K562 (cell line): ENCODE data around the gene ATP23. TPM values are rescaled to one million over a fixed set of nuclear protein-coding genes. Genes with fewer than 3 reads are reported as not detected.

ENCODE experiments used
- ATAC-seq: fragments of 200-7000 bp; cut with Tn5 transposase; 3 replicates; pipeline ENCODE4 v1.9.1; 2020; ENCODE audit warnings: moderate library complexity
- BruUV-seq: library from RNA; stranded (reverse); fragments of 400-500 nt; replicated peaks from 2 replicates; lab custom pipeline; 2021; lab: Mats Ljungman, UMichigan
- CTCF ChIA-PET: fragments of 300-600 bp; formaldehyde crosslinking; extraction: SDS; loops from one replicate; lab custom pipeline; 2021; ENCODE audit warnings: low intra/inter-chr PET ratio; lab: Yijun Ruan, JAX
- POLR2A ChIA-PET: fragments of 300-600, 350-650 bp; sonication (Branson Sonifier 250); formaldehyde crosslinking; extraction: SDS; loops from one replicate; lab custom pipeline; 2021; ENCODE audit warnings: antibody characterized with exemption, inconsistent platforms; lab: Yijun Ruan, JAX
- DNase-seq, 4 experiments: peaks; one replicate each; pipeline versions ENCODE4 v3.0.0 to v3.0.0-alpha.2; 2011 to 2018; ENCODE audit warnings: low spot score in 3 of 4, mixed read lengths in 3 of 4; ENCODE audit errors: extremely low read depth in 1 of 4
- FAIRE-seq: peaks from 2 replicates; lab custom pipeline; 2011; peaks lifted over from hg19 to GRCh38; lab: Jason Lieb, UNC
- H2AFZ ChIP-seq: 2 replicates; pipeline ENCODE4 v1.6.0; 2011; ENCODE audit warnings: low read depth, low read length, control low read depth, inconsistent platforms
- H3K27ac ChIP-seq: fragments of 200-600 bp; 3 replicates; pipeline ENCODE4 v1.8.0; 2011; ENCODE audit warnings: low read depth, mild to moderate bottlenecking, control low read depth, inconsistent platforms, low read length, moderate library complexity, mixed read lengths; ENCODE audit errors: extremely low read depth
- H3K27me3 ChIP-seq, 2 experiments: fragments of 300-600 bp in 1 of 2; 2 replicates in 1 of 2; 3 replicates in 1 of 2; pipeline versions ENCODE4 v1.6.0 to v1.8.0; 2011; ENCODE audit warnings: inconsistent platforms in 2 of 2, low read length in 2 of 2, mild to moderate bottlenecking in 1 of 2, mixed read lengths in 1 of 2, moderate library complexity in 1 of 2; ENCODE audit not compliant: control insufficient read depth in 2 of 2, insufficient read depth in 2 of 2
- H3K36me3 ChIP-seq: fragments of 300-600 bp; 3 replicates; pipeline ENCODE4 v1.8.0; 2011; ENCODE audit warnings: mild to moderate bottlenecking, low read length, inconsistent platforms; ENCODE audit not compliant: control insufficient read depth, insufficient read depth
- H3K4me1 ChIP-seq, 2 experiments: fragments of 200-600 bp in 1 of 2; replicated peaks in 1 of 2; 2 replicates in 1 of 2; 3 replicates in 1 of 2; pipeline versions ENCODE4 v1.5.1 to v1.8.0; 2011; ENCODE audit warnings: inconsistent platforms in 2 of 2, low read length in 2 of 2, mild to moderate bottlenecking in 1 of 2, mixed read lengths in 1 of 2, moderate library complexity in 1 of 2; ENCODE audit not compliant: control insufficient read depth in 2 of 2, insufficient read depth in 2 of 2
- H3K4me2 ChIP-seq: 2 replicates; pipeline ENCODE4 v1.6.1; 2011; ENCODE audit warnings: low read length, control low read depth, inconsistent platforms, mixed read lengths; ENCODE audit not compliant: insufficient read depth
- H3K4me3 ChIP-seq: fragments of 200-600 bp; sonication (generic), shearing (Covaris generic); 2 replicates; pipeline ENCODE4 v1.5.1; 2016; ENCODE audit warnings: control low read depth, inconsistent platforms
- H3K79me2 ChIP-seq: fragments of 200-600 bp; 3 replicates; pipeline ENCODE4 v1.8.0; 2011; ENCODE audit warnings: low read length, inconsistent platforms; ENCODE audit not compliant: control insufficient read depth, insufficient read depth
- H3K9ac ChIP-seq, 2 experiments: 2 replicates each; pipeline versions ENCODE4 v1.6.0 to v1.6.1; 2011; ENCODE audit warnings: low read depth in 2 of 2, low read length in 2 of 2, control low read depth in 1 of 2, inconsistent platforms in 1 of 2, mild to moderate bottlenecking in 1 of 2, mixed read lengths in 1 of 2; ENCODE audit not compliant: insufficient read depth in 1 of 2
- H3K9me1 ChIP-seq: one replicate; pipeline ENCODE4 v1.6.0; 2011; ENCODE audit warnings: inconsistent platforms, mild to moderate bottlenecking, low read length, moderate library complexity; ENCODE audit not compliant: control insufficient read depth, insufficient read depth
- H3K9me3 ChIP-seq: replicated peaks from 2 replicates; pipeline ENCODE4 v1.5.1; 2011; ENCODE audit warnings: low read depth, low read length, inconsistent platforms; ENCODE audit not compliant: control insufficient read depth, insufficient read depth
- H4K20me1 ChIP-seq: replicated peaks from 2 replicates; pipeline ENCODE4 v1.6.1; 2011; ENCODE audit warnings: low read length, inconsistent platforms, mixed read lengths; ENCODE audit not compliant: control insufficient read depth, insufficient read depth
- BCLAF1 ChIP-seq, 2 experiments: fragments of 450-650 bp in 1 of 2; IDR thresholded peaks; 2 replicates each; pipeline ENCODE4 v1.6.1; 2011 to 2017; ENCODE audit warnings: low read depth in 2 of 2, antibody characterized with exemption in 1 of 2, borderline replicate concordance in 1 of 2, low read length in 1 of 2, mild to moderate bottlenecking in 1 of 2, mixed read lengths in 1 of 2; ENCODE audit not compliant: control insufficient read depth in 1 of 2
- FOXJ3 ChIP-seq: sonication (generic); formaldehyde crosslinking; IDR thresholded peaks from 2 replicates; pipeline ENCODE4 v1.4.0; 2020; ENCODE audit warnings: mild to moderate bottlenecking, missing genetic modification reagents
- NR2F6 ChIP-seq: fragments of 450-650 bp; formaldehyde crosslinking; IDR thresholded peaks from 2 replicates; pipeline ENCODE4 v1.4.0; 2020; ENCODE audit warnings: mild to moderate bottlenecking
- POLR2AphosphoS5 ChIP-seq: IDR thresholded peaks from 2 replicates; pipeline ENCODE4 v1.6.1; 2011; ENCODE audit warnings: mild to moderate bottlenecking, low read depth, low read length, moderate library complexity; ENCODE audit not compliant: control insufficient read depth, insufficient read depth
- RBM15 ChIP-seq: fragments of 200-400 bp; formaldehyde crosslinking; IDR thresholded peaks from 2 replicates; pipeline ENCODE4 v1.6.1; 2018; ENCODE audit warnings: mild to moderate bottlenecking, low read length, moderate library complexity; ENCODE audit not compliant: insufficient read depth
- SIN3B ChIP-seq: fragments of 450-650 bp; IDR thresholded peaks from 2 replicates; pipeline ENCODE4 v1.6.1; 2017; ENCODE audit warnings: low read depth, mild to moderate bottlenecking, moderate library complexity
- SRF ChIP-seq, 2 experiments: fragments of 250-450, 450-650 bp in 1 of 2; sonication (Bioruptor Pico) in 1 of 2; sonication (generic) in 1 of 2; formaldehyde crosslinking; IDR thresholded peaks; 2 replicates each; pipeline versions ENCODE4 v1.5.0 to v1.5.1; 2020 to 2022; ENCODE audit warnings: mild to moderate bottlenecking in 1 of 2, missing genetic modification reagents in 1 of 2
- TFAM ChIP-seq: fragments of 250-450 bp; sonication (Bioruptor Pico); conservative IDR thresholded peaks from 2 replicates; pipeline ENCODE4 v1.5.0; 2021; ENCODE audit warnings: mild to moderate bottlenecking, moderate library complexity
- WHSC1 ChIP-seq: IDR thresholded peaks from one replicate; pipeline ENCODE4 v1.6.1; 2012; ENCODE audit warnings: low read length, control low read depth, inconsistent platforms
- ZMIZ1 ChIP-seq, 2 experiments: fragments of 150-350 bp in 1 of 2; IDR thresholded peaks; 2 replicates each; pipeline ENCODE4 v1.6.1; 2012 to 2016; ENCODE audit warnings: low read depth in 2 of 2, low read length in 2 of 2, mild to moderate bottlenecking in 1 of 2, moderate library complexity in 1 of 2
- ZNF589 ChIP-seq: fragments of 200-800 bp; sonication (Bioruptor generic); IDR thresholded peaks from 2 replicates; pipeline ENCODE4 v1.6.1; 2016; ENCODE audit warnings: low read depth, missing genetic modification characterization, missing compliant biosample characterization
- ZNF830 ChIP-seq: fragments of 250-450 bp; sonication (Bioruptor Pico); IDR thresholded peaks from 2 replicates; pipeline ENCODE4 v1.5.0; 2021; ENCODE audit warnings: mild to moderate bottlenecking
- WGBS: fragments of 100-300 bp; shearing (Covaris generic); methylation state at CpG from one replicate; pipeline ENCODE4 v1.1.6; 2016; ENCODE audit warnings: low coverage, mixed read lengths; ENCODE audit not compliant: insufficient coverage; ENCODE audit errors: missing lambda C conversion rate; 5-methylcytosine and 5-hydroxymethylcytosine counted together
- in situ Hi-C: fragments of 300-500 bp; cut with MboI; formaldehyde crosslinking; loops from 4 replicates; pipeline ENCODE4 v1.15.0; 2018; ENCODE audit warnings: inconsistent platforms, mixed read lengths
- intact Hi-C: fragments of 100-400 bp; cut with micrococcal nuclease; formaldehyde crosslinking; loops from 2 replicates; pipeline ENCODE4 v1.14.2; 2022
- polyA plus RNA-seq, 8 experiments: library from polyadenylated mRNA; depleted of rRNA in 4 of 8; stranded (reverse) in 5 of 8; unstranded in 3 of 8; fragments of >200 nt; fragmentation: Nextera tagmentation in 2 of 8; fragmentation: Illumina TruSeq in 1 of 8; extraction: Ambion mirVana in 2 of 8; extraction: Trizol in 1 of 8; gene quantifications; 2 replicates each; pipeline versions ENCODE4 v1.2.1 to v1.2.3, GENCODE V29; 2011 to 2014; ENCODE audit warnings: inconsistent platforms in 1 of 8, missing spikeins in 1 of 8
- total RNA-seq, 7 experiments: library from RNA; depleted of rRNA in 6 of 7; stranded (reverse); fragments of >200 nt in 6 of 7; fragmentation: Illumina TruSeq in 2 of 7; extraction: Trizol in 2 of 7; gene quantifications; 2 replicates each; pipeline versions ENCODE4 v1.2.1 to v1.2.3, GENCODE V29; 2011 to 2021; ENCODE audit warnings: low replicate concordance in 1 of 7

ATP23 gene
- total and polyA plus RNA-seq, 9 of the 15 experiments (the other 6 are each of a cell fraction or from before 2014, with no cell fraction given) = 8.3 to 53.7 (median 28.5) TPM

- TF ChIP-seq BCLAF1 (IDR thresholded peaks at IDR 0.05; ENCODE audit: borderline replicate concordance in 1 of 2, control insufficient read depth in 1 of 2, low read depth in 2 of 2, low read length in 1 of 2) = no peak
- no peak for TF ChIP-seq POLR2AphosphoS5
Observed at GRCh38 chr12:57935331-57935730, 6.0 kb upstream of the ATP23 start (continued).

GRCh38 chr12:57935839-57936512, 5.4 kb upstream of the ATP23 start:
- WGBS = under 1% methylated on average over 29 of the region's 29 CpGs
- TF ChIP-seq WHSC1 (no peak), ZNF830 (no peak), ZMIZ1 (IDR thresholded peaks at IDR 0.05; ENCODE audit: low read depth in 2 of 2, low read length in 2 of 2) (peak in 1 of 2 experiments; percentile 60; a peak in 2 of 4 replicates), NR2F6 (CRISPR knock-in tag) (no peak), TFAM (no peak), POLR2AphosphoS5 (peak; percentile 87), ZNF589 (CRISPR knock-in tag) (peak; percentile 73; the same call in 1 of the 2 replicates), SRF (CRISPR knock-in tag; IDR thresholded peaks at IDR 0.05) (0 out of 4 replicates have a peak, but pooled peaks of 1 of the 2 experiments have one; percentile 42), SIN3B (no peak), RBM15 (no peak), FOXJ3 (peak; percentile 79; the same call in 1 of the 2 replicates)

More at GRCh38 chr12:57935839-57936512, 5.4 kb upstream of the ATP23 start:
- peak; percentile 88 to 98 (median 91) for DNase-seq
- peak; percentile 91 for ATAC-seq
- Histone ChIP-seq H3K4me1 (peaks cover 0 to 2% of the 10 kb centered on the region in 2 experiments; a peak in 4 of 5 replicates), H3K4me2 (peak overlapping the region; percentile 76), H3K9ac (peak overlapping the region; percentile 80 to 91; a peak in 3 of 4 replicates), H4K20me1 (no peaks in the 10 kb centered on the region), H2AFZ (peak overlapping the region; percentile 56), H3K4me3 (peak overlapping the region; percentile 50), H3K27ac (peak overlapping the region; percentile 84), H3K9me3 (no peaks in the 10 kb centered on the region), H3K79me2 (peaks cover 28% of the 10 kb centered on the region), H3K27me3 (no peaks in the 10 kb centered on the region), H3K9me1 (no peaks in the 10 kb centered on the region), H3K36me3 (no peaks in the 10 kb centered on the region)
- ChIA-PET POLR2A (interaction anchor here (0.7 to 1.2 kb wide), 3 partner anchors 10 to 92 kb away, joined by 3 read pairs; no protein-coding TSS in a partner anchor), CTCF (no interaction called here)
- intact Hi-C loops (no loop called here), in situ Hi-C loops (no loop called here)
- BruUV-seq = no TSS peak
- peak; percentile 97 for FAIRE-seq
